ENCODE measurements around the gene XRCC1. TPM values are rescaled to one million over a fixed set of nuclear protein-coding genes. Genes with fewer than 3 reads are reported as not detected.

The XRCC1 gene
- polyA plus RNA-seq, 1 of the 3 experiments (the other 2 are of a cell fraction) = 30.3 TPM

DNA sequence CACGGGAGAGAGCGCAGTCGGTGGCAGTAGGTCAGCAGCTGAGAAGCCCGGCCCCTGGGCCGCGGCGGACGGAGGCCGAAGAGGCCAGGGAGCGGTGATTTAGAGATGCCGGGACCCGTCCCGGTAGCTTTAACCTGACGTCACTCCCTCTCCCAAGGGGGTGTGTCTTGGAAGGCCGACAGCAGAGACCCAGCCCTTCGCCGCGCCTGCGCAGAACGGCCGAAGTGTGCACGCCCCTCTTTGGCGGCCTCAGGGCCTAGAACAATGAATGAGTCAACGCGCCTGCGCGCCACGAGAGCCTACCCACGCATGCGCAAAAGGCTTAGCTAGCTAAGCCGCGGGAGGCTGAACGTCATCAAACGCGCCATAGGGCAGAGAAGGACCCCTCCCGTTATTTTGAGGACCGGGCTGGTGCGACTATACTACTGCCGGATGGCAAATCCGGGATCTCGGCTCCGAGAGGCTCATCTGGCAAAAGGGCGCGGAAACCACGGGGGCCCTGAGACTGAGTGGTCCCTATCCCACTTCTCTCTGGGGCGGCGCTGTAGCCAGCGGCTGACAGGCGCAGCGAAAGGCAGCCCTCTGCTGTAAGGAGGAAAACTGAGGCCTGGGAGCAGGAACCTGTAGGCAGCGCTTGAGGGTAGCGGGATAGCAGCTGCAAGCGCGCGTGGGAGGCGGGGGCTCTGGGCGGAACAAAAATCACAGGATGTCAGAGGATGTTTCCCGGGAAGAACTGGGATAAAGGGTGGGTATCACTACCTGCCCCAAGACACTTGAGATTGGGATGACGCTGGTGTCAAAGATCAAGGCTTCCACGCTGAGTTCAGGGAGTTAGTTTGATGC, 20.9 kb upstream of the XRCC1 start, which contains the start of the genes IRGQ and ZNF576 (continued):
- peak; percentile 72 for TF ChIP-seq MAX (IDR thresholded peaks at IDR 0.05; ENCODE audit: low read depth)
- TF ChIP-seq POLR2AphosphoS5 (IDR thresholded peaks at IDR 0.05; ENCODE audit: low read depth, low read length) = peak; percentile 84; the same call in 1 of the 2 replicates

GRCh38 chr19:43595605-43595998, 20.3 kb upstream of the XRCC1 start:
- ChIA-PET CTCF (interaction anchor here (0.9 to 6.6 kb wide), 15 partner anchors 13 to 214 kb away, joined by 3 to 104 read pairs (median 6); partner anchors contain the start of genes PINLYP and XRCC1), POLR2A (interaction anchor here (0.6 to 1.2 kb wide), 4 partner anchors 12 to 161 kb away, joined by 3 to 5 read pairs (median 4); no protein-coding TSS in a partner anchor)
- Histone ChIP-seq H4K20me1 (ENCODE audit: insufficient read depth) (peaks cover 9% of the 10 kb centered on the region; the same call in 1 of the 2 replicates), H3F3A (replicated peaks; ENCODE audit: insufficient read depth) (peaks cover 12% of the 10 kb centered on the region), H3K27ac (ENCODE audit: low read depth in 2 of 2, low read length in 1 of 2) (peak overlapping the region; percentile 59 to 81), H3K27me3 (ENCODE audit: insufficient read depth) (no peaks in the 10 kb centered on the region), H3K4me1 (ENCODE audit: control insufficient read depth in 1 of 2, insufficient read depth in 2 of 2, low read depth in 1 of 2, low read length in 1 of 2) (peaks cover 8 to 22% of the 10 kb centered on the region in 2 experiments; a peak in 2 of 4 replicates), H3K9ac (peak overlapping the region; percentile 85), H3K79me2 (ENCODE audit: insufficient read depth) (peaks cover 81% of the 10 kb centered on the region), H3K9me2 (no peaks in the 10 kb centered on the region), H3K36me3 (replicated peaks in 1 of 2; ENCODE audit: control insufficient read depth in 1 of 2, insufficient read depth in 2 of 2, low read length in 1 of 2) (peaks cover 27 to 33% of the 10 kb centered on the region in 2 experiments), H3K4me3 (ENCODE audit: low read depth in 2 of 2, low read length in 1 of 2) (peak overlapping the region; percentile 72 to 98), H3K4me2 (peak overlapping the region; percentile 99), H3K9me3 (no peaks in the 10 kb centered on the region), H2AFZ (ENCODE audit: low read depth) (peak overlapping the region; percentile 60; the same call in 1 of the 2 replicates)
- TF ChIP-seq, protein P1, sequence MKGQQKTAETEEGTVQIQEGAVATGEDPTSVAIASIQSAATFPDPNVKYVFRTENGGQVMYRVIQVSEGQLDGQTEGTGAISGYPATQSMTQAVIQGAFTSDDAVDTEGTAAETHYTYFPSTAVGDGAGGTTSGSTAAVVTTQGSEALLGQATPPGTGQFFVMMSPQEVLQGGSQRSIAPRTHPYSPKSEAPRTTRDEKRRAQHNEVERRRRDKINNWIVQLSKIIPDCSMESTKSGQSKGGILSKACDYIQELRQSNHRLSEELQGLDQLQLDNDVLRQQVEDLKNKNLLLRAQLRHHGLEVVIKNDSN (IDR thresholded peaks at IDR 0.05; ENCODE audit: borderline replicate concordance, low read depth) = no peak
- TF ChIP-seq RCOR1 (IDR thresholded peaks at IDR 0.05; ENCODE audit: low read length) (no peak), TCF12 (IDR thresholded peaks at IDR 0.05) (no peak), RXRA (IDR thresholded peaks at IDR 0.05; ENCODE audit: borderline replicate concordance, low read depth) (no peak), REST (IDR thresholded peaks at IDR 0.05; ENCODE audit: low read depth, low read length) (no peak), TEAD4 (IDR thresholded peaks at IDR 0.05; ENCODE audit: borderline replicate concordance, insufficient read depth) (no peak), ZBTB33 (IDR thresholded peaks at IDR 0.05; ENCODE audit: borderline replicate concordance, low read depth) (no peak), RAD21 (IDR thresholded peaks at IDR 0.05; ENCODE audit: low read length) (no peak), MXI1 (IDR thresholded peaks at IDR 0.05; ENCODE audit: low read depth, low read length) (no peak; the same call in 1 of the 2 replicates), NRF1 (IDR thresholded peaks at IDR 0.05; ENCODE audit: low read depth, low read length) (no peak), POLR2AphosphoS5 (IDR thresholded peaks at IDR 0.05; ENCODE audit: low read depth, low read length) (no peak), SIN3A (IDR thresholded peaks at IDR 0.05; ENCODE audit: borderline replicate concordance, low read depth, low read length) (no peak), FOSL2 (IDR thresholded peaks at IDR 0.05; ENCODE audit: borderline replicate concordance, low read depth) (no peak), NFIC (IDR thresholded peaks at IDR 0.05; ENCODE audit: borderline replicate concordance) (no peak), PBX3 (IDR thresholded peaks at IDR 0.05) (no peak)
- DNase-seq = no peak
- WGBS (ENCODE audit: low lambda C conversion rate) = 1% methylated on average over 18 of the region's 18 CpGs

Measured in SK-N-SH (cell line).